SK-N-DZ (cell line): ENCODE results near the gene RCAN1.
"Not testable (repeated sequence)": the region's sequence is repeated elsewhere in the genome, so short reads cannot be mapped to it uniquely, and the experiment has no call there.

Experiments used
- DNase-seq: peaks from one replicate; pipeline ENCODE4 v3.0.0-alpha.2; 2015; ENCODE audit warnings: low spot score

The RCAN1 gene

GRCh38 chr21:34518301-34518700 is 96.6 kb downstream of the RCAN1 start:
- DNase-seq = no peak

GRCh38 chr21:34517491-34518245 is 97.2 kb downstream of the RCAN1 start:
- no peak for DNase-seq

GRCh38 chr21:34517039-34517438 is 97.9 kb downstream of the RCAN1 start:
- no peak for DNase-seq

- DNase-seq = no peak
Measured at GRCh38 chr21:34514576-34515115, 100.3 kb downstream of the RCAN1 start.

- DNase-seq = no peak
Measured at GRCh38 chr21:34513129-34513675, 101.7 kb downstream of the RCAN1 start.

- DNase-seq = no peak
Measured at GRCh38 chr21:34511787-34512455, 103.0 kb downstream of the RCAN1 start, which contains the start of gene KCNE1. Gene KCNE1 (minus strand): TSS chr21:34512210. CDS start chr21:34449634, 62,576 bp downstream.

- no peak for DNase-seq
Measured at GRCh38 chr21:34511181-34511580, 103.7 kb downstream of the RCAN1 start.

GRCh38 chr21:34510148-34511142 is 104.5 kb downstream of the RCAN1 start:
- no peak for DNase-seq

- no peak for DNase-seq
Measured at GRCh38 chr21:34509151-34509550, 105.8 kb downstream of the RCAN1 start.

- no peak for DNase-seq
Measured at GRCh38 chr21:34504595-34504994, 110.3 kb downstream of the RCAN1 start.

- no peak for DNase-seq
Measured at GRCh38 chr21:34502480-34503106, 112.3 kb downstream of the RCAN1 start.

- DNase-seq = no peak
Measured at GRCh38 chr21:34501716-34502115, 113.2 kb downstream of the RCAN1 start.

- DNase-seq = no peak
Measured at GRCh38 chr21:34500191-34500590, 114.7 kb downstream of the RCAN1 start.

GRCh38 chr21:34499116-34499515 is 115.8 kb downstream of the RCAN1 start:
- DNase-seq = no peak

GRCh38 chr21:34498623-34499022 is 116.3 kb downstream of the RCAN1 start:
- no peak for DNase-seq

- DNase-seq = not testable (repeated sequence)
Measured at GRCh38 chr21:34483854-34484253, 131.1 kb downstream of the RCAN1 start.

GRCh38 chr21:34483435-34483834 is 131.5 kb downstream of the RCAN1 start:
- DNase-seq = not testable (repeated sequence)

- not testable (repeated sequence) for DNase-seq
Measured at GRCh38 chr21:34467333-34467732, 147.6 kb downstream of the RCAN1 start.
